WTC11 (cell line): Measurements from ENCODE around the gene PTCH1. TPM values are rescaled to one million over a fixed set of nuclear protein-coding genes. Genes with fewer than 3 reads are reported as not detected.
A peak's percentile ranks its signal among the peaks of the same experiment; 100 is the strongest.

Source experiments
- ATAC-seq: fragments of 200-7000 bp; cut with Tn5 transposase; 2 replicates; pipeline ENCODE4 v1.10.0; 2021; ENCODE audit warnings: mild to moderate bottlenecking, moderate library complexity
- CTCF ChIA-PET: fragments of 300-600 bp; sonication (Branson Sonifier 250); formaldehyde crosslinking; loops from one replicate; lab custom pipeline; 2021; ENCODE audit warnings: antibody characterized with exemption; lab: Charles Lee
- POLR2A ChIA-PET: fragments of 350-600 bp; sonication (Branson Sonifier 250); formaldehyde crosslinking; loops from one replicate; lab custom pipeline; 2021; ENCODE audit warnings: antibody characterized with exemption; lab: Charles Lee
- DNase-seq: peaks from one replicate; pipeline ENCODE4 v3.0.0; 2021; ENCODE audit warnings: low spot score
- H3K27ac Mint-ChIP-seq: 2 replicates; pipeline ENCODE4 v1.8.0; 2021; ENCODE audit warnings: mixed read lengths
- H3K27me3 Mint-ChIP-seq: 2 replicates; pipeline ENCODE4 v1.8.0; 2021; ENCODE audit warnings: low read depth, mild to moderate bottlenecking, moderate library complexity, mixed read lengths
- H3K36me3 Mint-ChIP-seq: 2 replicates; pipeline ENCODE4 v1.8.0; 2021; ENCODE audit warnings: mixed read lengths
- H3K4me1 Mint-ChIP-seq: 2 replicates; pipeline ENCODE4 v1.8.0; 2022; ENCODE audit warnings: mixed read lengths
- H3K4me3 Mint-ChIP-seq: 2 replicates; pipeline ENCODE4 v1.8.0; 2021; ENCODE audit warnings: mild to moderate bottlenecking, moderate library complexity, mixed read lengths
- H3K9me3 Mint-ChIP-seq: 2 replicates; pipeline ENCODE4 v1.8.0; 2021; ENCODE audit warnings: mixed read lengths
- E2F5 ChIP-seq: sonication (generic); formaldehyde crosslinking; IDR thresholded peaks from 2 replicates; pipeline ENCODE4 v1.8.1; 2022; ENCODE audit warnings: mild to moderate bottlenecking, moderate library complexity, missing genetic modification reagents
- ETV6 ChIP-seq: sonication (generic); formaldehyde crosslinking; IDR thresholded peaks from 2 replicates; pipeline ENCODE4 v1.8.1; 2022; ENCODE audit warnings: mild to moderate bottlenecking, missing genetic modification reagents
- FOXK1 ChIP-seq: sonication (generic); formaldehyde crosslinking; IDR thresholded peaks from 2 replicates; pipeline ENCODE4 v1.8.0; 2022; ENCODE audit warnings: mild to moderate bottlenecking, moderate library complexity, missing genetic modification reagents
- JAZF1 ChIP-seq: fragments of 250-450 bp; sonication (Bioruptor Pico); IDR thresholded peaks from 2 replicates; pipeline ENCODE4 v1.9.0; 2021; ENCODE audit warnings: moderate library complexity, mild to moderate bottlenecking, inconsistent platforms
- NFE2L1 ChIP-seq: sonication (generic); formaldehyde crosslinking; IDR thresholded peaks from 2 replicates; pipeline ENCODE4 v1.8.1; 2023; ENCODE audit warnings: missing genetic modification reagents
- SP1 ChIP-seq: sonication (generic); formaldehyde crosslinking; conservative IDR thresholded peaks from 2 replicates; pipeline ENCODE4 v1.8.1; 2022; ENCODE audit warnings: missing genetic modification reagents
- TEAD1 ChIP-seq: sonication (generic); formaldehyde crosslinking; IDR thresholded peaks from 2 replicates; pipeline ENCODE4 v1.8.0; 2022; ENCODE audit warnings: mild to moderate bottlenecking, missing genetic modification reagents
- ZNF121 ChIP-seq: sonication (generic); formaldehyde crosslinking; IDR thresholded peaks from 2 replicates; pipeline ENCODE4 v1.8.0; 2023; ENCODE audit warnings: missing genetic modification reagents
- ZNF317 ChIP-seq: sonication (generic); formaldehyde crosslinking; IDR thresholded peaks from 2 replicates; pipeline ENCODE4 v1.8.1; 2023; ENCODE audit warnings: low read depth, mild to moderate bottlenecking, moderate library complexity, missing genetic modification reagents, borderline replicate concordance
- ZNF423 ChIP-seq: fragments of 250-450 bp; sonication (Bioruptor Pico); IDR thresholded peaks from 2 replicates; pipeline ENCODE4 v2.1.2; 2022; ENCODE audit warnings: mild to moderate bottlenecking, moderate library complexity
- total RNA-seq: library from RNA; stranded (reverse); gene quantifications from 3 replicates; pipeline ENCODE4 v1.2.3, GENCODE V29; 2021
- TF ChIP-seq, protein P1 (sequence below): sonication (generic); formaldehyde crosslinking; IDR thresholded peaks from 2 replicates; pipeline ENCODE4 v1.8.0; 2022; ENCODE audit warnings: mild to moderate bottlenecking, missing genetic modification reagents
- TF ChIP-seq, protein P2 (sequence below): sonication (generic); formaldehyde crosslinking; IDR thresholded peaks from 2 replicates; pipeline ENCODE4 v1.8.1; 2023; ENCODE audit warnings: mild to moderate bottlenecking, missing genetic modification reagents, moderate library complexity
- TF ChIP-seq, protein P3 (sequence below): sonication (generic); formaldehyde crosslinking; IDR thresholded peaks from 2 replicates; pipeline ENCODE4 v1.8.0; 2022; ENCODE audit warnings: mild to moderate bottlenecking, missing genetic modification reagents
- TF ChIP-seq, protein P4 (sequence below): sonication (generic); formaldehyde crosslinking; IDR thresholded peaks from 2 replicates; pipeline ENCODE4 v1.8.0; 2022; ENCODE audit warnings: mild to moderate bottlenecking, missing genetic modification reagents
- TF ChIP-seq, protein P5 (sequence below): sonication (generic); formaldehyde crosslinking; IDR thresholded peaks from 2 replicates; pipeline ENCODE4 v1.8.0; 2022; ENCODE audit warnings: missing genetic modification reagents
- TF ChIP-seq, protein P6 (sequence below): sonication (generic); formaldehyde crosslinking; IDR thresholded peaks from 2 replicates; pipeline ENCODE4 v1.8.0; 2022; ENCODE audit warnings: mild to moderate bottlenecking, missing genetic modification reagents
- TF ChIP-seq, protein P7 (sequence below): sonication (generic); formaldehyde crosslinking; IDR thresholded peaks from 2 replicates; pipeline ENCODE4 v1.8.1; 2023; ENCODE audit warnings: mild to moderate bottlenecking, moderate library complexity, missing genetic modification reagents

The PTCH1 gene
- total RNA-seq, 1 experiment from 2014 or later, result 38.0 TPM

DNA sequence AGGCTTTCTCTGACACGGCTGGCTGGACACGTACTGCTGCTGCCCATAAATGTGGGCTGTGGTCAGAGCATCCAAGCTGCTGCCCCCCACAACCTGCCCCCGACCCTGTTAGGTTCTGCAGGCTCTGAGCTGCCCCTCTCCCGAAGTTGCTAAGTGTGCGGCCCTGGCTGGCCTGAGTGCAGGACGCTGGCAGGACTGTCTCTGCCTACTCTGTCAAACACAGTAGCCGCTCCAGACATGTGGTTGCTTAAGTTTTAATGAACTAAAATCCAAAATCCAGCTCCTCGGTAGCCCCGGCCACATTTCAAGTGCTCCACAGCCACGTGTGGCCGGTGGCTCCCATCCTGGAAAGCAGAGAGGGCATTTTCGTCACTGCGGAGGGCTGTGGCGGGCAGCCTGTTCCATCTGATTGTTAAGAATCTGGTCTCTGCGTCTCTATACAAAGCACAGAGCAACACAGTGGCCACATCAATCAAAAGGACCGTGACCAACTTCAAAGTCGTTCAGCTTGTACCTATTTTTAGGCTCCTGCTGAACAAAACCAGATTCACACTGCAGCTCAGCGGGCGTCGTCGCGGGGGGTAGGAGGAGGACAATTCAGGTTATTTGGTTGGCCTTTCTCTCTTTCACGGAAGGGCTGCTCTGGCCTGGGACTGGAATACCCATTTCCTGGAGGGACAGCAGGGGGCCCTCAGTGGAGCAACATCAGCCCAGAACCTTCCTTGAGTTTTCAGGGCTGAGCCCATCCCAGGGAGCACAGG is 68.9 kb downstream of the PTCH1 start:
- peaks cover 51% of the 10 kb centered on the region for H3K4me1 Mint-ChIP-seq
- ATAC-seq, result peak; percentile 79
- peak overlapping the region; percentile 62; the same call in 1 of the 2 replicates for H3K27ac Mint-ChIP-seq
- no peaks in the 10 kb centered on the region for H3K27me3 Mint-ChIP-seq
- DNase-seq, result peak; percentile 69
- no peak overlapping the region for H3K4me3 Mint-ChIP-seq
- peaks cover 58% of the 10 kb centered on the region for H3K36me3 Mint-ChIP-seq
- CTCF ChIA-PET, result interaction anchor here (1.4 to 1.7 kb wide), 2 partner anchors 15 to 112 kb away, joined by 4 to 5 read pairs; no protein-coding TSS in a partner anchor
- POLR2A ChIA-PET, result no interaction called here
- H3K9me3 Mint-ChIP-seq, result no peaks in the 10 kb centered on the region
- TF ChIP-seq TEAD1 (CRISPR knock-in tag) (peak; percentile 69; the same call in 1 of the 2 replicates), E2F5 (CRISPR knock-in tag) (0 out of 2 replicates have a peak, but pooled peaks have one; percentile 38), JAZF1 (CRISPR knock-in tag) (no peak), SP1 (CRISPR knock-in tag) (peak; percentile 55), ETV6 (peak; percentile 87), ZNF423 (CRISPR knock-in tag) (peak; percentile 94), FOXK1 (CRISPR knock-in tag) (peak; percentile 55; the same call in 1 of the 2 replicates), ZNF317 (CRISPR knock-in tag) (no peak), ZNF121 (CRISPR knock-in tag) (peak; percentile 66; the same call in 1 of the 2 replicates)
- TF ChIP-seq, protein P1, sequence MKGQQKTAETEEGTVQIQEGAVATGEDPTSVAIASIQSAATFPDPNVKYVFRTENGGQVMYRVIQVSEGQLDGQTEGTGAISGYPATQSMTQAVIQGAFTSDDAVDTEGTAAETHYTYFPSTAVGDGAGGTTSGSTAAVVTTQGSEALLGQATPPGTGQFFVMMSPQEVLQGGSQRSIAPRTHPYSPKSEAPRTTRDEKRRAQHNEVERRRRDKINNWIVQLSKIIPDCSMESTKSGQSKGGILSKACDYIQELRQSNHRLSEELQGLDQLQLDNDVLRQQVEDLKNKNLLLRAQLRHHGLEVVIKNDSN (CRISPR knock-in tag), result no peak
- TF ChIP-seq, protein P2, sequence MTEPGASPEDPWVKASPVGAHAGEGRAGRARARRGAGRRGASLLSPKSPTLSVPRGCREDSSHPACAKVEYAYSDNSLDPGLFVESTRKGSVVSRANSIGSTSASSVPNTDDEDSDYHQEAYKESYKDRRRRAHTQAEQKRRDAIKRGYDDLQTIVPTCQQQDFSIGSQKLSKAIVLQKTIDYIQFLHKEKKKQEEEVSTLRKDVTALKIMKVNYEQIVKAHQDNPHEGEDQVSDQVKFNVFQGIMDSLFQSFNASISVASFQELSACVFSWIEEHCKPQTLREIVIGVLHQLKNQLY (CRISPR knock-in tag), result no peak
- TF ChIP-seq, protein P3, sequence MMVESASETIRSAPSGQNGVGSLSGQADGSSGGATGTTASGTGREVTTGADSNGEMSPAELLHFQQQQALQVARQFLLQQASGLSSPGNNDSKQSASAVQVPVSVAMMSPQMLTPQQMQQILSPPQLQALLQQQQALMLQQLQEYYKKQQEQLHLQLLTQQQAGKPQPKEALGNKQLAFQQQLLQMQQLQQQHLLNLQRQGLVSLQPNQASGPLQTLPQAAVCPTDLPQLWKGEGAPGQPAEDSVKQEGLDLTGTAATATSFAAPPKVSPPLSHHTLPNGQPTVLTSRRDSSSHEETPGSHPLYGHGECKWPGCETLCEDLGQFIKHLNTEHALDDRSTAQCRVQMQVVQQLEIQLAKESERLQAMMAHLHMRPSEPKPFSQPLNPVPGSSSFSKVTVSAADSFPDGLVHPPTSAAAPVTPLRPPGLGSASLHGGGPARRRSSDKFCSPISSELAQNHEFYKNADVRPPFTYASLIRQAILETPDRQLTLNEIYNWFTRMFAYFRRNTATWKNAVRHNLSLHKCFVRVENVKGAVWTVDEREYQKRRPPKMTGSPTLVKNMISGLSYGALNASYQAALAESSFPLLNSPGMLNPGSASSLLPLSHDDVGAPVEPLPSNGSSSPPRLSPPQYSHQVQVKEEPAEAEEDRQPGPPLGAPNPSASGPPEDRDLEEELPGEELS, result 0 out of 2 replicates have a peak, but pooled peaks have one; percentile 26
- TF ChIP-seq, protein P4, sequence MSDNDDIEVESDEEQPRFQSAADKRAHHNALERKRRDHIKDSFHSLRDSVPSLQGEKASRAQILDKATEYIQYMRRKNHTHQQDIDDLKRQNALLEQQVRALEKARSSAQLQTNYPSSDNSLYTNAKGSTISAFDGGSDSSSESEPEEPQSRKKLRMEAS (CRISPR knock-in tag), result 0 out of 2 replicates have a peak, but pooled peaks have one; percentile 43
- TF ChIP-seq, protein P5, sequence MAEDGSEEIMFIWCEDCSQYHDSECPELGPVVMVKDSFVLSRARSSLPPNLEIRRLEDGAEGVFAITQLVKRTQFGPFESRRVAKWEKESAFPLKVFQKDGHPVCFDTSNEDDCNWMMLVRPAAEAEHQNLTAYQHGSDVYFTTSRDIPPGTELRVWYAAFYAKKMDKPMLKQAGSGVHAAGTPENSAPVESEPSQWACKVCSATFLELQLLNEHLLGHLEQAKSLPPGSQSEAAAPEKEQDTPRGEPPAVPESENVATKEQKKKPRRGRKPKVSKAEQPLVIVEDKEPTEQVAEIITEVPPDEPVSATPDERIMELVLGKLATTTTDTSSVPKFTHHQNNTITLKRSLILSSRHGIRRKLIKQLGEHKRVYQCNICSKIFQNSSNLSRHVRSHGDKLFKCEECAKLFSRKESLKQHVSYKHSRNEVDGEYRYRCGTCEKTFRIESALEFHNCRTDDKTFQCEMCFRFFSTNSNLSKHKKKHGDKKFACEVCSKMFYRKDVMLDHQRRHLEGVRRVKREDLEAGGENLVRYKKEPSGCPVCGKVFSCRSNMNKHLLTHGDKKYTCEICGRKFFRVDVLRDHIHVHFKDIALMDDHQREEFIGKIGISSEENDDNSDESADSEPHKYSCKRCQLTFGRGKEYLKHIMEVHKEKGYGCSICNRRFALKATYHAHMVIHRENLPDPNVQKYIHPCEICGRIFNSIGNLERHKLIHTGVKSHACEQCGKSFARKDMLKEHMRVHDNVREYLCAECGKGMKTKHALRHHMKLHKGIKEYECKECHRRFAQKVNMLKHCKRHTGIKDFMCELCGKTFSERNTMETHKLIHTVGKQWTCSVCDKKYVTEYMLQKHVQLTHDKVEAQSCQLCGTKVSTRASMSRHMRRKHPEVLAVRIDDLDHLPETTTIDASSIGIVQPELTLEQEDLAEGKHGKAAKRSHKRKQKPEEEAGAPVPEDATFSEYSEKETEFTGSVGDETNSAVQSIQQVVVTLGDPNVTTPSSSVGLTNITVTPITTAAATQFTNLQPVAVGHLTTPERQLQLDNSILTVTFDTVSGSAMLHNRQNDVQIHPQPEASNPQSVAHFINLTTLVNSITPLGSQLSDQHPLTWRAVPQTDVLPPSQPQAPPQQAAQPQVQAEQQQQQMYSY (CRISPR knock-in tag), result no peak
- TF ChIP-seq, all 79 proteins: peak for 9

DNA sequence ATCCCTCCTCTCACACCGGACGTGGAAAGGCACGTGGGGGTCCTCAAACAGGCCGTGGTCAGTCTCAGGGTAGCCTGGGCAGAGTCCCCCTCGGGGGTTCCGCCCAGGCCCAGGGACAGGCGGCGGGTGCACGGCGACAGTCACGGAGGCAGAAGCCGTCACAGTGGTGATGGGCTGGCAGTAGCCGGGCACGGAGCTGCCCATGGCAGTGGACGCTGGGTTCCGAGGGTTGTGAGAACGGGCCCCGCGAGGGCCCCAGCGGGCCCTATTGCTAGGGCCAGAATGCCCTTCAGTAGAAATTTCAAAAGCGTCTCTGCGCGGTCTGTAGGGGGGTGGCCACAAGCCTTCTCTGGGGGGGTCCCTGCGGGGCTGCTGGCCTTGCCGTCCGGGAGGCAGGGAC is 69.8 kb downstream of the PTCH1 start:
- H3K9me3 Mint-ChIP-seq, result no peaks in the 10 kb centered on the region
- peaks cover 49% of the 10 kb centered on the region for H3K36me3 Mint-ChIP-seq

More for the DNA sequence above, 69.8 kb downstream of the PTCH1 start:
- ATAC-seq (no peak), DNase-seq (no peak)
- Mint-ChIP-seq H3K27me3 (no peaks in the 10 kb centered on the region), H3K4me3 (no peak overlapping the region), H3K4me1 (peaks cover 47% of the 10 kb centered on the region), H3K27ac (no peak overlapping the region)
- TF ChIP-seq, protein P6, sequence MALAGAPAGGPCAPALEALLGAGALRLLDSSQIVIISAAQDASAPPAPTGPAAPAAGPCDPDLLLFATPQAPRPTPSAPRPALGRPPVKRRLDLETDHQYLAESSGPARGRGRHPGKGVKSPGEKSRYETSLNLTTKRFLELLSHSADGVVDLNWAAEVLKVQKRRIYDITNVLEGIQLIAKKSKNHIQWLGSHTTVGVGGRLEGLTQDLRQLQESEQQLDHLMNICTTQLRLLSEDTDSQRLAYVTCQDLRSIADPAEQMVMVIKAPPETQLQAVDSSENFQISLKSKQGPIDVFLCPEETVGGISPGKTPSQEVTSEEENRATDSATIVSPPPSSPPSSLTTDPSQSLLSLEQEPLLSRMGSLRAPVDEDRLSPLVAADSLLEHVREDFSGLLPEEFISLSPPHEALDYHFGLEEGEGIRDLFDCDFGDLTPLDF (CRISPR knock-in tag), result no peak
- no peak for TF ChIP-seq NFE2L1 (CRISPR knock-in tag)
- TF ChIP-seq, protein P7, sequence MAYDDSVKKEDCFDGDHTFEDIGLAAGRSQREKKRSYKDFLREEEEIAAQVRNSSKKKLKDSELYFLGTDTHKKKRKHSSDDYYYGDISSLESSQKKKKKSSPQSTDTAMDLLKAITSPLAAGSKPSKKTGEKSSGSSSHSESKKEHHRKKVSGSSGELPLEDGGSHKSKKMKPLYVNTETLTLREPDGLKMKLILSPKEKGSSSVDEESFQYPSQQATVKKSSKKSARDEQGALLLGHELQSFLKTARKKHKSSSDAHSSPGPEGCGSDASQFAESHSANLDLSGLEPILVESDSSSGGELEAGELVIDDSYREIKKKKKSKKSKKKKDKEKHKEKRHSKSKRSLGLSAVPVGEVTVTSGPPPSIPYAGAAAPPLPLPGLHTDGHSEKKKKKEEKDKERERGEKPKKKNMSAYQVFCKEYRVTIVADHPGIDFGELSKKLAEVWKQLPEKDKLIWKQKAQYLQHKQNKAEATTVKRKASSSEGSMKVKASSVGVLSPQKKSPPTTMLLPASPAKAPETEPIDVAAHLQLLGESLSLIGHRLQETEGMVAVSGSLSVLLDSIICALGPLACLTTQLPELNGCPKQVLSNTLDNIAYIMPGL (CRISPR knock-in tag), result 0 out of 2 replicates have a peak, but pooled peaks have one; percentile 21
- ChIA-PET CTCF (no interaction called here), POLR2A (no interaction called here)
